ENCODE measurements around the gene ATP6V1C2.
"Not testable (repeated sequence)": the region's sequence is repeated elsewhere in the genome, so short reads cannot be mapped to it uniquely, and the experiment has no call there.

The ATP6V1C2 gene

DNA sequence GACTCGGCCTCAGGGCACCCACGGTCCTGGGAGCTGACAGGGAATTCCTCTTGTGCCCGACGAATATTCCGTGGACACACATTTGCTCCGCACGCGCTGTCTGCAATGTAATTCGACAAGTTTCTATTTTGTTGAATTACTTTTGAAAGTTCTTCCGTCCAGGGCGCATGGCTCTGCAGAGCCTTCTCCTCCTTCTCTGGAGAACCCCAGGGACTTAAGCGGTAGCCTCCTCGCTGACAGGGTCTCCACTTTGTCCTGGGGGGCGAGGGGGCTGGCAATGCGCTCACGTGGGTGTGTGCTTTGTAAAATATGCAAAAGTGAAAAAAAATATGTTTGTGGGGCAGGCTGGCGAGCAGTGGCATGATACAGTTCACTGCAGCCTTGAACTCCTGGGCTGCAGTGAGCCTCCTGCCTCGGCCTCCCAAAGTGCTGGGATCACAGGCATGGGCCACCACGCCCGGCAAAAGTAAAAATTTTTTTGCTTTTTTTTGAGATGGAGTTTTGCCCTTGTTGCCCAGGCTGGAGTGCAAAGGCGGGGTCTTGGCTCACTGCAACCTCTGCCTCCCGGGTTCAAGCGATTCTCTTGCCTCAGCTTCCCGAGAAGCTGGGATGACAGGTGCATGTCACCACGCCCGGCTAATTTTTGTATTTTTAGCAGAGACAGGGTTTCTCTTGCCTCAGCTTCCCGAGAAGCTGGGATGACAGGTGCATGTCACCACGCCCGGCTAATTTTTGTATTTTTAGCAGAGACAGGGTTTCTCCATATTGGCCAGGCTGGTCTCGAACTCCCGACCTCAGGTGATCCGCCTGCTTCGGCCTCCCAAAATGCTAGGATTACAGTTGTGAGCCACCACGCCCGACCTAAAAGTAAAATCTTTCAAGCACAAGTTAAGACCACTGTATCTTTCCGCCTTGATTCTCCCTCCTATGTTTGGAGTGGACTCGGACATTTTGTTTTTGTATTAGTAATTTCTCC lies 92.0 kb downstream of the ATP6V1C2 start:
- not testable (repeated sequence) for DNase-seq (ENCODE audit: low spot score)

DNA sequence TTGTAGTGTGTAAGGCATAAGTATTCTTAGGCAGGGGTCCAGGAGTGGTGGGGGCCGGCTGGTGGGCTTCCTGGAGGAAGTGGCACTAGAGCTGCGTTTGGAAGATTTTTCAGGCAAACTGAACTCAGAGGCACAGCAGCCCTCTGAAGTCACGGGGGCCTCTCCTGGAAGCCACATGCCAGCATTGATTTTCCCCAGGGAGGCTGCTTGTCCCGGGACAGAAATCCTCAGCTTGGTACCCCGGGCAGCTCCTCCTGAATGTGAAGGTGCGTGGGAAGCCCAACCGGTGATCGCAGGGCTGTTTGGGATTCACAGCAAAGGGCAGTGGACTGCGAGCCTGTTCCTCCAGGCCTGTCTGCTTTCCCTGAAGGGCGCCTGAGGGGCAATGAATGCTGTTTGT lies 92.7 kb downstream of the ATP6V1C2 start:
- no peak for DNase-seq (ENCODE audit: low spot score)

DNA sequence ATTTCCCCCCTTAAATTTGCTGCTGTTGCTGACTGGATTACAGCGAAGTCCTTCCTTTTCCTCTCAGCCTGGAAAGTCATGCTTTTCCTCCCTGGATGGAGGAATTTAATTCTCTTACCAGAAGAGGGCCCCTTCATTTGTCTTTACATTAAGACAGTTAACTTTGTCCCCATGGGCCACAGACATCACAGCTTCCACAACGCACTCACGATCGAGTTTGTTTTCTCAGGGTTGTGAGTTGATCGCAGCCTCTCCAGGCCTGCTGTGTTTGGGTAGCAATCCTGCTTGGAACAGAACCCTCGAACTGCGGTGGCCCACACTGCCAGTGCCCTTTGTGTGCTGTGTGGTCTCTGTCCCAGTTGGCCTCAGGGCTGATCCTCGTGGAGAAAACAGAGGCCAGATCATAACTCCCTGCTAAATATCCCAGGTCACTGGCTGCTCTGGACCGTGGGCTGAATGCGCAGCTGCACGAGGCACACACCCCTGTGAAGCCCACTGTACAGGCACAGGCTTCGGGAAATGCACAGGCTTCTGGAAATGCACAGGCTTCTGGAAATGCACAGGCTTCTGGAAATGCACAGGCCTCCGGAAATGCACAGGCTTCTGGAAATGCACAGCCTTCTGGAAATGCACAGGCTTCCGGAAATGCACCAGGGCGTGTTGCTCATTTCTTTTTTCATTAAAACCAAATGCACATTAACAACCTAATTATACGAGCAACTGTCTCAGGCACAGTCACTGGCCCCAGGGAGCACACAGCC lies 93.3 kb downstream of the ATP6V1C2 start:
- peak; percentile 64 for DNase-seq (ENCODE audit: low spot score)

DNA sequence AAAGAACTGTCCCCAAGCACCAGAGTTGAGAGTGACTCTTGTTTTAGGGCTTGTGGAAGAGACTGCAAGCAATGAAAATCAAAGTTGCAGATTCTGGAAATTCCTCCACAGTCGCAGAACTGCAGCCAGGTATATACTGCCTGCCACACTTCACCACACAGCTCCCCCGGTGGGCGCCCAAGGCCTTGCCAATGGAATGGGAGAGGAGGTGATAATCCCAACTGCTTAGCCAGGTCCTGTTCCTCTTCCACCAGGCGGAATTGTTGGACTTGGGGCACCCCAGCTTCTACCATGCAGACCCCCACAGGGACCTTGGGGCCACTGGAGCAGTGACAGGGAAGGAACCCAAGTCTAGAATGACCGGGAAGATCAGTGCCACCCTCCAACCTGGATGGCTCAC lies 96.0 kb downstream of the ATP6V1C2 start:
- no peak for DNase-seq (ENCODE audit: low spot score)

DNA sequence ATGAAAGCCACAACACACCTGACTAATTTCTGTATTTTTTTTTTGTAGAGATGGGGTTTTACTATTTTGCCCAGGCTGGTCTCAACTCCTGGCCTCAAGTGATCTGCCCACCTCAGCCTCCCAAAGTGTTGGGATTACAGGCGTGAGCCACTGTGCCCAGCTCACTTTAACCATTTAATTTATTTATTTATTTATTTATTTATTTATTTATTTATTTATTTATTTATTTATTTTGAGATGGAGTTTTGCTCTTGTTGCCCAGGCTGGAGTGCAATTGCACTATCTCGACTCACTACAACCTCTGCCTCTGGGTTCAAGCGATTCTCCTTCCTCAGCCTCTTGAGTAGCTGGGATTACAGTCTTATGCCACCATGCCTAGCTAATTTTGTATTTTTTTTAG lies 96.9 kb downstream of the ATP6V1C2 start:
- not testable (repeated sequence) for DNase-seq (ENCODE audit: low spot score)

DNA sequence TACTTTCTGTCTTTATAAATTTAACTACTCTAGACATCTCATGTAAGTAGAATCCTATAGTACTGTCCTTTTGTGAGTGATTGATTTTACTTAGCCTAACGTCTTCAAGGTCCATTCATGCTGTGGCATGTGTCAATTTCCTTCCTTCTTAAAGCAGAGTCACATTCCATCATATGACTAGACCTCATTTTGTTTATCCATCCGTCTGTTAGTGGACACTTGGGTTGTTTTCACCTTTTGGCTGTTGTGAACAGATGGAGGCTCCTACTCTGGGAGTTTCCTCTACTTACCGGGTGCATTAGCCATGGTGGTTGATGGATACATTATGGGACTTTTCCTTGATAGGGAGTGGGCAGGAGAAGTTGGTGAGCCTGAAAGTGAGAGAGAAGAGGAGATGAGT lies 97.6 kb downstream of the ATP6V1C2 start:
- no peak for DNase-seq (ENCODE audit: low spot score)

DNA sequence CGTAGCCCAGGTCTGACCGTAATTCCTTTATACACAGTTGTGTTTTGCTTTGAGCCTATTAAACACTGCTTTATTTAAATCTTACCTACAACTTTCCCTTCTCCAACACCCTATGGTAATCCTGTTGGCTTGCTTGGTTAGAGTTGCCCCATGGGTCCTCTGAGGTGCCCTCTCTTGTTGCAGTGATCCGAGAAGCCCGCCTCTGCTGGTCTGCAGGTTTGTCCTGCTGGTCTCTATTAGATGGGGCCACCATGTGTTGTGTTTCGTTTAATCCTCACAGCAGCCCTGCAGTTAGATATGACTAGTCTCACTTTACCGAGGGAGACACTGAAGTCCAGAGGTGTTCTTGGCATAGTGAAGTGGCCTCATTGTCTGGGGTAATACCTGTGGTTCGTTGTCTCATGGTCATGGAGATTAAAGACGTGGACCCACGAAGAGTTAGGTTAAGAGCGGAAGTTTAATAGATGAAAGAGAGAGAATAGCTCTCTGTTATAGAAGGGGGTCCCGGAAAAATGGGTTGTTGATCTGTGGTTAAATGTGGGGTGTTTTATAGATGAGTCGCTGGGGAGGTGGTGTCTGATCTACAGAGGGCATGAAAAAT lies 98.4 kb downstream of the ATP6V1C2 start:
- no peak for DNase-seq (ENCODE audit: low spot score)

DNA sequence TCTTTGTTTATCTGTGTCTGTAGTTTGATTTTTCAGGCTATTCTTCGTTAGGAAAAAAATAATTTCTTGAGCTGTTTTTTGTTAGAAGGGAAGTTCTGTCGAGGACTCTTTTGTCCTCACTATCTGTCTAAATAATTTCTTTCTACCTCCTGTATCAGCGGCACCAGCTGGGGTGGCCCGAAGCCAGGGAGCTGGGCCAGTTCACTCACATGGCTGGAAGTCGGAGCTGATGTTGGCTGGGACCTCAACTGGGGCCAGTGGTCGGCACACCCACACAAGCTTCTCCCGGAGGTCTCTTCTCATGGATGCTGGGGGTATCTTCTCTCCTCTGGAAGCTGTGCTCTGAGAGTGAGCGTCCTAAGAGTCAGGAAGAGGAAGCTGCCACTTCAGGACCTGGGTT lies 99.1 kb downstream of the ATP6V1C2 start:
- DNase-seq (ENCODE audit: low spot score): no peak

DNA sequence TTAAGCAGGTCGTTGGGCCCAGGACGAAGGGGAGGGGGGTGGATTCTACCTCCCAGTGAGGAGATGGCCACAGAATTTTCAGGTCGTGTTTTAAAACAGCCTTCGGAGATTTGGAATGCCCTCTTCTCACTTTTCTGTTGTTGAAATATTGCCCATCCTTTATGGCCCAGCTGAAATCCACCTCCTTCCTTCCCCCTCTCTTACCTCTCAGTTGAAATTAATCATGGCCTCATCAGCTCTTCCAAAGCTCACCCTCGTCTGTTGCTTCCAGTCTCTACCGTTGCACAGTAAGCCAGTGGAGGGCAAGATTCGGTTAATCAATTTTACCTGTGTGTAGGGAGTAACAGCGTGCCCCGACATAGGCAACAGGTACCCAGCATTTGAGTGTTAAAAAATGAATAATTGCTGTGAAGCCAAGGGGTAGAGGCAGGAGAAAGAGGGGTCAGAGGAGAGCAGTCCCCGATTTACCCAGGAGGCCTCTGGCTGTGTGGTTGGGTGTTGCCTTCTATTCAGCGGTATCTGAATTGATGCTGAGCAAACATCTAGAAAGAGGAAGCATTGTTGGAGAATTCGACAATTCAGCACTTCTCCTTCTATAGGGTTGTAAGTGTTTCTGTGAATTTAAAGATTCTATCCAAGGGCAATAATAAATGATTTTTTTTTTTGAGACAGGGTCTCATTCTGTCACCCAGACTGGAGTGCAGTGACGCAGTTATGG lies 99.7 kb downstream of the ATP6V1C2 start:
- no peak for DNase-seq (ENCODE audit: low spot score)

DNA sequence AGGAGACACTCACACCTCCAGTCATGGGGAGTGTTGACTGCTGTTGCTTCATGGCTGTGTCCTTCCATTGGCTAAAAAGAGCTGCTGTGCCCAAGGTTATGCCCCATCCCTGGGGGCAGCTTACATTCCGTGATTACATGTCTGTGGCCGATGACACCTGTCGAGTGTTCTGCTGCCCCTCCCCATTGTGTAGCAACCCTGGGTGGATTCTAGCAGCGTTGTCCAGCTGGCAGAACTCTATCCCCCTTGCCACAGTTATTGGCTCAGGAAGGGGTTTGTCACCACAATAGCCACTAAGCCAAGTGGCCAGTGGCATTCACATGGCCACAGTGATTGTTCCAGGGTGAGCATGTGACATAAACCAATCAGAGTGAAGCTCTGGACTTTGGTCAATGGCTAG lies 102.8 kb downstream of the ATP6V1C2 start:
- DNase-seq (ENCODE audit: low spot score): no peak

DNA sequence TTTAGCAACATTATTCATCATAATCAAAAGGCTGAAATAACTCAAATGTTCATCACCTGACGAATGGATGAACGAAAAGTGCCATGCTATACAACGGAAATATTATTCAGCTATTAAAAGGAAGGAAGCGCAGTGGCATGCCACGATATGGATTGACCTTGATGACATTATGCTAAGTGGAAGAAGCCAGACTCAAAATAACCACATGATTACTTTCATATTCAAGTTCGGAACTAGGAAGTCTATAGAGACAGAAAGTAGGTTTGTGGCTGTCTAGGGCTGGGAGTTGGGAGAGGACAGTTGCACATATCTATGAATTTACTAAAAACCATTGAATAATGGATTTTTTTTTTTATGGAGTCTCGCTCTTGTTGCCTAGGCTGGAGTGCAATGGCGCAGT lies 104.6 kb downstream of the ATP6V1C2 start:
- DNase-seq (ENCODE audit: low spot score): no peak

DNA sequence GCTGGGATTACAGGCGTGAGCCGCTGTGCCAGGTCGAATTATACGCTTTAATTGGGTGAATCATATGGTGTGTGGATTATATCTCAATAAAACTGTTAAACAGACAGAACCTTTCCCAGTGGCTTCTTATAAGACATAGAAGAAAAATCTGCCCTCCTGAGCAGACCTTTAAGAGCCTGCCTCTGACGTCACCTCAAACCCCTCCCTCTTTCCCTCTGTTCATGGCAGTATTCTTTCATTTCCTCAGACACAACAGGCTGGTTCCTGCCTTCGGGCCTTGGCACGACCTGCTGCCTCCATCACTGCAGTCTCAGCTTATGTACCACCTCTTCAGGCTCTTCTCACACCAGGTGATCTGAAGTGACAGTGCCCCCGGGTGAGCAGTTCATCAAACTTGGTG lies 105.2 kb downstream of the ATP6V1C2 start:
- DNase-seq (ENCODE audit: low spot score): no peak

DNA sequence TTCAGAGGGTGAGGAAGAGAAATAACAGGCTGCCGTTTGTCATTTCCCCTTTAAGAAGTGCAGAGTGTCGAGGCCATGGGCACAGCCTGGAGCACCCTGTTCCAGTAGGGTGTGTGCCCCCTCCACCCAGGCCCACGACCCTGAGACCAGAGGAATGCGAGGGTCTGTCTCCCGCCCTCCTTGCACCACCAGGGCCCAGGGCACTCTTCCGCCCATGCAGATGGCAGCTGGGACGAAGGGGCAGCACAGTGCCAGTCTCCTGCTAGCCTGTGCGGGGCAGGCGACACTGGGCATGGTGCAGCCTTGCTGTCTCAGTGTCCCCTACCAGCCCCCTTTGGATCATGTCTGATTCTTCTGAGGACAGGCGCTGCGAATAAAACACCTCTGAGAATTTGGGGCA lies 106.9 kb downstream of the ATP6V1C2 start:
- DNase-seq (ENCODE audit: low spot score): no peak

DNA sequence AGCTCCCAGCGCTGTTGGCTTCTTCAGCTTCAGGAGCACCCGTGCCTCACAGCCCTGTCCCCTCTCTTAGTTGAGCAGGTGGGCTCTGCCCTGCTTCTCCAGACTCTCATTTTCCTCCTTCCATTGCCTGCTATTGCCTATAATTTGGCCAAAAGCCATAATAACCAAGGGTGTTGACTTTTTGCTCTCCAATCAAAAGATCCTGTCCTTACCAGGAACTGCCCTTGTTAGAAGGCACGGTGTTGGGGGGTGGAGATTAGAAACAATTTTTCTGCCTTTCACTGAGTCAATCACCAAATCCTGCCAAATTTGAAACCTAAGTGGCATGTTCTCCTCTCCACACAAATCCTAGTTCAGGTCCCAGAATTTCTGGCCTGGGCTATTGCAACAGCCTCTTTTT lies 107.9 kb downstream of the ATP6V1C2 start:
- no peak for DNase-seq (ENCODE audit: low spot score)

DNA sequence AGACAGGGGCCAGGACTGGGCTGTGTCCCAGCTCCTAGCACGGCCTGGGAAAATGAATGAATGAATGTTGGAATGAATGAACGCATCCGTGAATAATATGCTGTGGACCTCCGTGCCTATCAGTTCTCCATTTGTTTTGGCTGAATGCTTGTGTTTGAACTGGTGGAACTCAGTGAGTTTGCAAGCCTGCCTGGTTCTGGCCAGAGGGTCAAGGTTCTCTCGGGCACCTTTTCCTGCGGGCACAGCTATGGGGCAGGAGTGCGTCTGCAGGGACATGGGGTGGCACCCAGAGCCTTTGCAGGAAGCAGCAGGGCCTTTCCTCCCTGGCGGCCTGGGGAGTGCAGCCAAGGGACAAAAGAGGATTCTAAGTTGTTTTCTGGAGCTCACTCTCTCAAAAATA lies 108.8 kb downstream of the ATP6V1C2 start:
- DNase-seq (ENCODE audit: low spot score): no peak

DNA sequence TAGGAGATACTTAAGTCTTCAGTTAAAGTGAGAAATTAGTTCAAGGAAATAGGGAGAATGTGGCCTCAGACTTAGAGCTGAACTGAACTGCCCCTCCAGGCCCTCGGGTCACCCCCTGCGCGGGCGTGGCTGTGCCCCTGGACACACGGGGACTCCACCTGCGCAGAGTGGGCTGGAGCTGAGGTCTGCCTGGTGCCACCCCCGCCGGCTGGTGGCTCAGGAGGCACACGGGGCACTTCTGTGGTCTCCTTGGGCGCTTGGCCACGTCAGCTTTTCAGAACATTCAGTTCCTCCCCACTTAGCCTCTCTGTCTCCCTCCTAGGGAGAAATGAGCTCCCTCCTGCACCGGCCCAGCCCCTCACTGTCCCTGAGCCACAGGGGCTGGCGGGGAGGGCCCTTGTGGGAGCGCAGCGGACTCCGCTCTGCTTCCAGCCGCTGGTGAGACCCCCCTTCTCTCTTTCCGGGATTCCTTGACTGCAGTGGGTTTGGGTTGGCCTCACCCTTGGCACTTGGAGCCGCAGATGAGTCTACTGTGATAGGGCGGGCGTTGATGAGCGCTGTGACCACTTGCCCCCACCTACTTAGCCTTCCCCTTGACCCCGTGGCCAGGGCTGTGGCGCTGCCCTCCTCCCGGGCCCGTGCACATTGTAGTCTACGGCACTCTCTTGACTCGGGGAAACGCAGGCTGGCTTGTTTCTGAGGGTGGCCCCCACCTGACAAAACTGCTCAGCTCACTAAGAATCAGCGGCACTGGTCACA lies 109.4 kb downstream of the ATP6V1C2 start:
- DNase-seq (ENCODE audit: low spot score): no peak

DNA sequence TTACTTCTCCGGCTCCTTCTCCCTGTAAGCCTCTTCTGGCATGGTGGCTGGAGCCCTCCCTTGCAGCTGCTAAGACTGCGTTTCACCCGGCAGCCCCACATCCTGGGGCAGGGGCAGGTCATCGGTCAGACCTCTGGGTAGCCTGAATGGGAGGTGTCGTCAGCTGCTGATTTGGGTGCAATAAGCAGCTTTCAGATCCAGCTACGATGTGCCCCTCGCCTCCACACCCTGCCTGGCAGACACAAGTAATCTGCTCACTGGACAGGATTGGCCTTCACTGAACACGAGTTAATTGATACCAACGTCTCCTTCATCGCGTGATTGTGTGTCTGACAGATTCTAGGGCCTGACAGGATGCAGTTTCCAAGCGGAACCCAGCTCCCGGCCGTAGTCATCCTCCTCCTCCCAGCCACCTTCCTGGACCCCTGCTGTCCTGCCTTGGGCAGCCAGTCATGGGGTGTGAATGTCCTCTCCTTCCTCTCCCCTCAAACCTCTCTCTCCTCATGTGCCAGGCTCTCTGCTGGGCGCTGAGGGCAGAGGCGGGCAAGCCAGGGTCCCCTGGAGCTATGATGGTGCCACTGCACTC lies 110.1 kb downstream of the ATP6V1C2 start:
- DNase-seq (ENCODE audit: low spot score): no peak

DNA sequence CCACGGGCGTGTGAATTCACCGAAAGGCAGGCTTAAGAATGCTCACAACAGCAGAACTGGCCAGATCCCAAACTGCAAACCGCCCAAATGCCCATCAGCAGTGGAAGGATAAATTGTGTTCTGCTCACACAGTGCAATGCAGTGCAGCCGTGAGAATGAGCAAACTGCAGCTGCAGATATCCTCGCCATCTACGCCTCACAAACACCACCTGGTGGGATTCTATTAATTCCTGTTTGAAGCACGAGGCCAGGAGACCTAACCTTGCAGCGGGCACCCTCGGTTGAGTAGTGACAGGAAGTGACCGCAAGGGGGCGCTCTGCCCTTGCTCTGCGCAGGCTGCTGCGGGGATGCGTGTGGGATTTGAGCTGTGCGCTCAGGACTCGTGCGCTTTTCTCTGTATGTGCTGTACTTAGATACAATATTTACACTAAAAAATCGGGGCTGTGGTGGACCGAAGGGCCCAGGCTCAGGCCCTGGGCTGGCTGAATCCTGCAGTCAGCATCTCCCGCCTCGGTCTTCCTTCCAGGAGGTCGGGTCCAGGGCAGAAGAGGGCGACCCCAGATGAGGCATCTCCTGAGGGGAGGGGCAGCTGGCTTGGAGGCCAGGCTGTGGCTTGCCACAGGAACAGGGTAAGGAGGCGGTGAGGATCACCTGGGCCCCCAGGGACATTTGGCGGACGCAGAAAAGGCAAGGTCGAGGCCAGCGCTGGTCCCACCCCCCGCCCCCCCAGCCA lies 110.9 kb downstream of the ATP6V1C2 start:
- DNase-seq (ENCODE audit: low spot score): peak; percentile 77

DNA sequence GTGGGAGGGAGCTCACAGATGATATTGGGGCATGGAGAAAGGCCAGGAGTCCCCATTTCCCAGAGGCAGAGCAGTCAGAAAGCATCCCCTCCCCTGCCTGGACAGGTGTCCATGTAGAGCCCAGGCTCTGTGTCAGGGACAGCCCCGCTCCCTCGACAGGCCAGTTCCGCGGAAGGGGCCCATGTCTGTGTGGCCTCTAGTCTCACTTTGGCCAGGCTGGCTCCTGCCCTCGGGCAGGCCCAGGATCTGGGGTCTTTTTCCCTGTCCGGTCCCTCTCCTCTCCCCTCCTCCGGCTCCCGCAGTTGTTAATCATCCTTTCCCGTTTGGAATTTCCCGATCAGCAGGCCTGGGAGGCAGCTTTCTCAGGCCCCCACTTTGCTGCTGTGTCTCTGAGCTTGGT lies 111.6 kb downstream of the ATP6V1C2 start:
- DNase-seq (ENCODE audit: low spot score): no peak
